Measurements from ENCODE around the gene DUSP22. TPM values are rescaled to one million over a fixed set of nuclear protein-coding genes. Genes with fewer than 3 reads are reported as not detected.

The DUSP22 gene
- polyA plus RNA-seq, 1 of the 3 experiments (the other 2 are of a cell fraction), result 6.8 TPM

- Histone ChIP-seq H3F3A (replicated peaks; ENCODE audit: insufficient read depth) (no peaks in the 10 kb centered on the region), H3K27ac (ENCODE audit: low read depth in 2 of 2, low read length in 1 of 2) (no peak overlapping the region), H2AFZ (ENCODE audit: low read depth) (no peak overlapping the region), H4K20me1 (ENCODE audit: insufficient read depth) (no peaks in the 10 kb centered on the region), H3K4me3 (ENCODE audit: low read depth in 2 of 2, low read length in 1 of 2) (no peak overlapping the region), H3K36me3 (replicated peaks in 1 of 2; ENCODE audit: control insufficient read depth in 1 of 2, insufficient read depth in 2 of 2, low read length in 1 of 2) (no peaks in the 10 kb centered on the region), H3K27me3 (ENCODE audit: insufficient read depth) (peaks cover 37% of the 10 kb centered on the region; the same call in 1 of the 2 replicates), H3K9ac (no peak overlapping the region), H3K4me1 (ENCODE audit: control insufficient read depth in 1 of 2, insufficient read depth in 2 of 2, low read depth in 1 of 2, low read length in 1 of 2) (no peaks in the 10 kb centered on the region), H3K9me3 (no peaks in the 10 kb centered on the region), H3K4me2 (no peak overlapping the region), H3K79me2 (ENCODE audit: insufficient read depth) (no peaks in the 10 kb centered on the region), H3K9me2 (no peaks in the 10 kb centered on the region)
- CTCF ChIA-PET, result interaction anchor here (3.6 kb wide), 1 partner anchor 9 kb away, joined by 20 read pairs; no protein-coding TSS in a partner anchor
- POLR2A ChIA-PET, result no interaction called here
- no peak for DNase-seq
- 38% methylated on average over 4 of the region's 5 CpGs for WGBS (ENCODE audit: low lambda C conversion rate)
- TF ChIP-seq ZBTB33 (IDR thresholded peaks at IDR 0.05; ENCODE audit: borderline replicate concordance, low read depth) (no peak), NRF1 (IDR thresholded peaks at IDR 0.05; ENCODE audit: low read depth, low read length) (no peak), EP300 (IDR thresholded peaks at IDR 0.05; ENCODE audit: borderline replicate concordance in 1 of 2, low read depth in 1 of 2, low read length in 1 of 2) (no peak), MAX (IDR thresholded peaks at IDR 0.05; ENCODE audit: low read depth) (no peak), SIN3A (IDR thresholded peaks at IDR 0.05; ENCODE audit: borderline replicate concordance, low read depth, low read length) (no peak), REST (IDR thresholded peaks at IDR 0.05; ENCODE audit: low read depth, low read length) (no peak), IRF3 (IDR thresholded peaks at IDR 0.05; ENCODE audit: low read depth, low read length) (no peak), NFIC (IDR thresholded peaks at IDR 0.05; ENCODE audit: borderline replicate concordance) (no peak), USF2 (IDR thresholded peaks at IDR 0.05; ENCODE audit: borderline replicate concordance, low read depth, low read length) (no peak), TAF1 (IDR thresholded peaks at IDR 0.05; ENCODE audit: borderline replicate concordance, low read depth, low read length) (no peak)
Observed at GRCh38 chr6:352474-352873, 60.2 kb downstream of the DUSP22 start.
